B cell (primary cell): ENCODE results near the gene RGS17. TPM values are rescaled to one million over a fixed set of nuclear protein-coding genes. Genes with fewer than 3 reads are reported as not detected.

ENCODE experiments used
- ATAC-seq: fragments of 200-7000 bp; cut with Tn5 transposase; one replicate; pipeline ENCODE4 v1.10.0; 2021; ENCODE audit warnings: low read depth, mild to moderate bottlenecking, moderate number of reproducible peaks, moderate library complexity
- CTCF ChIA-PET: fragments of 350-600 bp; sonication (Branson Sonifier 250); formaldehyde crosslinking; loops from one replicate; lab custom pipeline; 2021; ENCODE audit warnings: antibody characterized with exemption, inconsistent platforms; lab: Charles Lee
- POLR2A ChIA-PET: fragments of 350-600 bp; sonication (Branson Sonifier 250); formaldehyde crosslinking; loops from one replicate; lab custom pipeline; 2021; ENCODE audit warnings: antibody characterized with exemption; lab: Charles Lee
- DNase-seq: peaks from one replicate; pipeline ENCODE4 v3.0.0; 2013
- H2AFZ ChIP-seq: 2 replicates; pipeline ENCODE4 v1.6.1; 2012; ENCODE audit warnings: mild to moderate bottlenecking, low read depth, low read length; ENCODE audit not compliant: insufficient read depth, poor library complexity, severe bottlenecking
- H3K27ac ChIP-seq, 2 donors: 1 replicate in 1 of 2; 2 replicates in 1 of 2; pipeline ENCODE4 v1.5.1; 2012 to 2013; ENCODE audit warnings: low read length in 2 of 2, mild to moderate bottlenecking in 2 of 2, moderate library complexity in 1 of 2
- H3K27me3 ChIP-seq, 4 experiments: fragments of 200-600 bp in 1 of 4; sonication (generic) in 1 of 4; replicated peaks in 1 of 4; 1 replicate in 2 of 4; 2 replicates in 2 of 4; pipeline versions ENCODE4 v1.6.1 to v1.7.0; 2013 to 2016; ENCODE audit warnings: low read length in 3 of 4, mild to moderate bottlenecking in 2 of 4, mixed read lengths in 1 of 4, moderate library complexity in 1 of 4; ENCODE audit not compliant: insufficient read depth in 4 of 4, control insufficient read depth in 3 of 4; ENCODE audit errors: control extremely low read depth in 1 of 4
- H3K36me3 ChIP-seq, 2 experiments: replicated peaks in 1 of 2; 1 replicate in 1 of 2; 2 replicates in 1 of 2; pipeline versions ENCODE4 v1.6.1 to v1.7.1; 2013; ENCODE audit warnings: low read length in 1 of 2; ENCODE audit not compliant: insufficient read depth in 2 of 2, control insufficient read depth in 1 of 2; ENCODE audit errors: control extremely low read depth in 1 of 2, extremely low read depth in 1 of 2
- H3K4me1 ChIP-seq, 2 donors: fragments of 200-600 bp in 1 of 2; sonication (generic) in 1 of 2; 1 replicate in 1 of 2; 2 replicates in 1 of 2; pipeline versions ENCODE4 v1.5.1 to v1.6.1; 2013 to 2017; ENCODE audit warnings: low read length in 2 of 2; ENCODE audit not compliant: control insufficient read depth in 2 of 2, insufficient read depth in 2 of 2
- H3K4me2 ChIP-seq: replicated peaks from 2 replicates; pipeline ENCODE3; 2012; ENCODE audit warnings: mild to moderate bottlenecking, low read depth, low read length; ENCODE audit not compliant: poor library complexity, severe bottlenecking
- H3K4me3 ChIP-seq, 5 experiments: fragments of 200-600 bp in 1 of 5; sonication (generic) in 1 of 5; 1 replicate in 3 of 5; 2 replicates in 2 of 5; pipeline versions ENCODE4 v1.5.1 to v1.7.0; 2011 to 2016; ENCODE audit warnings: low read length in 4 of 5, mild to moderate bottlenecking in 4 of 5, low read depth in 2 of 5, control low read depth in 1 of 5, moderate library complexity in 1 of 5; ENCODE audit not compliant: insufficient read depth in 1 of 5; ENCODE audit errors: control extremely low read depth in 1 of 5, extremely low read depth in 1 of 5
- H3K79me2 ChIP-seq: fragments of 200-600 bp; sonication (generic); one replicate; pipeline ENCODE4 v1.6.0; 2016; ENCODE audit warnings: low read length; ENCODE audit not compliant: control insufficient read depth, insufficient read depth
- H3K9ac ChIP-seq: fragments of 200-600 bp; sonication (generic); 2 replicates; pipeline ENCODE4 v1.6.1; 2017; ENCODE audit warnings: mild to moderate bottlenecking, low read length, moderate library complexity
- H3K9me3 ChIP-seq, 3 donors: one replicate each; pipeline versions ENCODE4 v1.6.1 to v1.7.1; 2013; ENCODE audit warnings: low read length in 2 of 3; ENCODE audit not compliant: control insufficient read depth in 2 of 3, insufficient read depth in 1 of 3; ENCODE audit errors: control extremely low read depth in 1 of 3
- H4K20me1 ChIP-seq: 2 replicates; pipeline ENCODE4 v1.6.0; 2012; ENCODE audit warnings: mild to moderate bottlenecking, low read length; ENCODE audit not compliant: insufficient read depth, control insufficient read depth, poor library complexity, severe bottlenecking
- H3K27ac Mint-ChIP-seq: one replicate; pipeline ENCODE4 v1.8.0; 2021; ENCODE audit warnings: mixed read lengths
- H3K27me3 Mint-ChIP-seq: one replicate; pipeline ENCODE4 v1.8.0; 2021; ENCODE audit warnings: mixed read lengths
- H3K4me1 Mint-ChIP-seq: one replicate; pipeline ENCODE4 v1.8.0; 2021; ENCODE audit warnings: mixed read lengths
- H3K4me3 Mint-ChIP-seq: one replicate; pipeline ENCODE4 v1.8.0; 2021; ENCODE audit warnings: mixed read lengths
- H3K9me3 Mint-ChIP-seq: one replicate; pipeline ENCODE4 v1.8.0; 2022; ENCODE audit warnings: mixed read lengths; ENCODE audit not compliant: insufficient read depth
- CTCF ChIP-seq: fragments of 200-600 bp; IDR thresholded peaks from one replicate; pipeline ENCODE4 v1.8.0; 2022; ENCODE audit warnings: antibody characterized with exemption, mild to moderate bottlenecking
- EZH2 ChIP-seq: IDR thresholded peaks from 2 replicates; pipeline ENCODE4 v1.6.1; 2012; ENCODE audit warnings: borderline replicate concordance, low read depth, mild to moderate bottlenecking, moderate library complexity, low read length; ENCODE audit not compliant: insufficient read depth, poor library complexity, severe bottlenecking
- WGBS: methylation state at CpG from one replicate; pipeline ENCODE4 v1.1.5; 2013; ENCODE audit warnings: missing lambda C conversion rate; ENCODE audit not compliant: insufficient coverage; 5-methylcytosine and 5-hydroxymethylcytosine counted together
- intact Hi-C: fragments of 100-400 bp; cut with micrococcal nuclease; formaldehyde crosslinking; loops from one replicate; pipeline ENCODE4 v1.10.0; 2022
- polyA plus RNA-seq: library from polyadenylated mRNA; depleted of rRNA; stranded (reverse); fragments of >200 nt; gene quantifications from 2 replicates; pipeline ENCODE4 v1.2.3, GENCODE V29; 2012
- total RNA-seq, 2 donors: library from RNA; stranded (reverse); fragments of 120-200 nt in 1 of 2; gene quantifications; 1 replicate in 1 of 2; 2 replicates in 1 of 2; pipeline versions ENCODE4 v1.2.3 to v1.2.4, GENCODE V29; 2013 to 2022

Gene RGS17
- total and polyA plus RNA-seq, 2 donors (not counting 1 experiment from before 2014, with no cell fraction given), result not detected

- H3K9me3 ChIP-seq, result no peaks in the 10 kb centered on the region
- no peak for DNase-seq
- ChIA-PET CTCF (no interaction called here), POLR2A (no interaction called here)
- H3K27ac ChIP-seq, result no peak overlapping the region
- ATAC-seq, result no peak
- H3K4me2 ChIP-seq, result no peak overlapping the region
- no peak for TF ChIP-seq CTCF
- no peak for TF ChIP-seq EZH2
- no CpG with 5 or more reads among the region's 3 CpGs for WGBS
- H3K4me1 ChIP-seq, result no peaks in the 10 kb centered on the region
- Mint-ChIP-seq H3K27me3 (peaks cover 2% of the 10 kb centered on the region), H3K4me3 (no peak overlapping the region), H3K4me1 (no peaks in the 10 kb centered on the region), H3K9me3 (no peaks in the 10 kb centered on the region), H3K27ac (no peak overlapping the region)
- intact Hi-C loops, result no loop called here
- H3K36me3 ChIP-seq, result no peaks in the 10 kb centered on the region
- no peaks in the 10 kb centered on the region for H3K27me3 ChIP-seq
- H3K79me2 ChIP-seq, result no peaks in the 10 kb centered on the region
- no peak overlapping the region for H2AFZ ChIP-seq
- no peak overlapping the region for H3K9ac ChIP-seq
- H4K20me1 ChIP-seq, result no peaks in the 10 kb centered on the region
- no peak overlapping the region for H3K4me3 ChIP-seq
Observed at GRCh38 chr6:153099636-153100035, 31.4 kb downstream of the RGS17 start.

GRCh38 chr6:153096792-153097191 lies 34.3 kb downstream of the RGS17 start:
- no peak overlapping the region for H3K4me3 ChIP-seq
- Mint-ChIP-seq H3K27ac (no peak overlapping the region), H3K4me3 (no peak overlapping the region), H3K27me3 (no peaks in the 10 kb centered on the region), H3K4me1 (no peaks in the 10 kb centered on the region), H3K9me3 (no peaks in the 10 kb centered on the region)
- no peak for TF ChIP-seq EZH2
- TF ChIP-seq CTCF, result no peak
- no CpG with 5 or more reads among the region's 1 CpG for WGBS
- no peak overlapping the region for H3K4me2 ChIP-seq
- H2AFZ ChIP-seq, result no peak overlapping the region
- no peaks in the 10 kb centered on the region for H3K27me3 ChIP-seq
- H3K27ac ChIP-seq, result no peak overlapping the region
- intact Hi-C loops, result no loop called here
- no peaks in the 10 kb centered on the region for H3K9me3 ChIP-seq
- no peak for ATAC-seq
- no peak for DNase-seq
- POLR2A ChIA-PET, result no interaction called here
- H4K20me1 ChIP-seq, result no peaks in the 10 kb centered on the region
- CTCF ChIA-PET, result interaction anchor here (0.7 kb wide), 1 partner anchor 9 kb away, joined by 3 read pairs; no protein-coding TSS in a partner anchor
- H3K9ac ChIP-seq, result no peak overlapping the region
- H3K36me3 ChIP-seq, result no peaks in the 10 kb centered on the region
- H3K79me2 ChIP-seq, result no peaks in the 10 kb centered on the region
- no peaks in the 10 kb centered on the region for H3K4me1 ChIP-seq
